A673 (cell line): ENCODE measurements around the gene CRB2. TPM values are rescaled to one million over a fixed set of nuclear protein-coding genes. Genes with fewer than 3 reads are reported as not detected.

Experiments used
- BruUV-seq: library from RNA; stranded (reverse); fragments of 400-500 nt; replicated peaks from 2 replicates; lab custom pipeline; 2021; lab: Mats Ljungman, UMichigan
- CTCF ChIA-PET: fragments of 300-600 bp; sonication (Branson Sonifier 250); formaldehyde crosslinking; loops from one replicate; lab custom pipeline; 2022; ENCODE audit warnings: antibody characterized with exemption; lab: Charles Lee
- POLR2A ChIA-PET: fragments of 300-600 bp; sonication (Branson Sonifier 250); formaldehyde crosslinking; loops from one replicate; lab custom pipeline; 2022; ENCODE audit warnings: antibody characterized with exemption; ENCODE audit not compliant: low non-redundant PET; lab: Charles Lee
- DNase-seq: peaks from one replicate; pipeline ENCODE4 v3.0.0-alpha.2; 2015; ENCODE audit warnings: low spot score
- H3K27ac ChIP-seq: fragments of 200-600 bp; sonication (generic); 2 replicates; pipeline ENCODE4 v1.5.1; 2016; ENCODE audit warnings: mixed run types, low read depth, mild to moderate bottlenecking, mixed read lengths, antibody characterized with exemption, low read length; ENCODE audit not compliant: poor library complexity, severe bottlenecking
- H3K27me3 ChIP-seq: fragments of 200-600 bp; sonication (generic); replicated peaks from 2 replicates; pipeline ENCODE4 v1.6.1; 2017; ENCODE audit warnings: mixed run types, low read depth, mild to moderate bottlenecking, mixed read lengths, antibody characterized with exemption, low read length; ENCODE audit not compliant: insufficient read depth, poor library complexity
- H3K36me3 ChIP-seq: fragments of 200-600 bp; sonication (generic); 2 replicates; pipeline ENCODE4 v1.6.1; 2016; ENCODE audit warnings: mixed run types, mild to moderate bottlenecking, mixed read lengths, antibody characterized with exemption, low read length; ENCODE audit not compliant: insufficient read depth, poor library complexity, severe bottlenecking
- H3K4me1 ChIP-seq: fragments of 200-600 bp; sonication (generic); 2 replicates; pipeline ENCODE4 v1.6.1; 2017; ENCODE audit warnings: mixed run types, mild to moderate bottlenecking, mixed read lengths, antibody characterized with exemption, low read length; ENCODE audit not compliant: insufficient read depth, poor library complexity, severe bottlenecking
- H3K4me3 ChIP-seq: fragments of 200-600 bp; sonication (generic); 2 replicates; pipeline ENCODE4 v1.5.1; 2016; ENCODE audit warnings: low read depth, mixed run types, mild to moderate bottlenecking, mixed read lengths, low read length; ENCODE audit not compliant: poor library complexity, severe bottlenecking
- H3K9me3 ChIP-seq: fragments of 200-600 bp; sonication (generic); 2 replicates; pipeline ENCODE4 v1.6.1; 2016; ENCODE audit warnings: mixed run types, low read depth, mild to moderate bottlenecking, mixed read lengths, antibody characterized with exemption, low read length; ENCODE audit not compliant: poor library complexity, severe bottlenecking
- EZH2 ChIP-seq: fragments of 200-600 bp; sonication (generic); IDR thresholded peaks from 2 replicates; pipeline ENCODE4 v1.6.1; 2017; ENCODE audit warnings: borderline replicate concordance, low read depth, mild to moderate bottlenecking, mixed read lengths, antibody characterized with exemption, low read length; ENCODE audit not compliant: poor library complexity, severe bottlenecking
- intact Hi-C: fragments of 100-400 bp; cut with micrococcal nuclease; formaldehyde crosslinking; loops from one replicate; pipeline ENCODE4 v1.10.0; 2022; ENCODE audit not compliant: unreplicated experiment
- total RNA-seq: library from RNA; stranded (reverse); gene quantifications from 2 replicates; pipeline ENCODE4 v1.2.3, GENCODE V29; 2021
- TF ChIP-seq, protein P1 (sequence below): fragments of 300-800, 200-600 bp; sonication (generic); conservative IDR thresholded peaks from 2 replicates; pipeline ENCODE4 v1.5.1; 2017; ENCODE audit warnings: low read depth, mild to moderate bottlenecking, antibody characterized with exemption, low read length, moderate library complexity, mixed read lengths

CRB2 gene
- total RNA-seq, 1 experiment from 2014 or later, result 0.47 TPM

DNA sequence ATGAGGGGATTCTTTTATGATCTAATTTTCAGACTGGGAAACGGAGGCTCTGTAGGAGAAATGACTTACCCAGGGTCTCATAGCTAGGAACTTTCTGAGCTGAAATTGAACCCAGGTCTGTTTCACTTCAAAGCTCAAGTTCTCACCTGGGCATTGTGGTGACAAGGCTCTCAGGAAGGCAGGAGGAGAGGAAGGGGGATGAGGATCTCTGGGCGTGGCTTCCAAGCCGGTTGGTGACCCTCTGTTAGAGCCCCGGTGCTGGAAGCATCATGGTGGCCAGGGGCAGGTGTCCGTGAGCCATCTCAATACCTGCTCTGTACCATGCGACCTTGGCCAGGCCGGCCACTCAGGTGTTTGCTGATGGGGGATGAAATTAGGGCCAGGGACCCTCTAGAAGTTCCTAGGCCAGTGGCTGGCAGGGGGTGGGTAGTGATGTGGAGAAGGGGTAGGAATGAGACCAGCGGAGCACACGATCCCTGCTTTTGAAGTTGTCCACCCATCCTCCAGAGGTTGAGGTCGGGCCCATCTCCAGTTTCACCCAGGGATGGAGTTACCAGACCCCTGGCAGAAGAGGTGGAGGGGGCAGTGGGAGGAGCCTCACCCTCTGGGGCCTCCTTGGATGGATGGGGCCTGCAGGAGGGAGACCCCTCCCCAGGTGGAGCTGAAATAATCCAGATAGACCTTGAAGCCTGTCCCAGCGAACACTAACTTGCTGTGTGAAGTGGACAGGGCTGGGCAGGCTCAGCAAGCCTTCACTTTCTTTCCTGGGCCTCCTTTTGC is 5.9 kb downstream of the CRB2 start:
- no peaks in the 10 kb centered on the region for H3K36me3 ChIP-seq
- no peak overlapping the region for H3K4me3 ChIP-seq
- intact Hi-C loops, result no loop called here
- no peaks in the 10 kb centered on the region for H3K27me3 ChIP-seq
- H3K4me1 ChIP-seq, result peaks cover 8% of the 10 kb centered on the region
- no peak for DNase-seq
- no peaks in the 10 kb centered on the region for H3K9me3 ChIP-seq
- no TSS peak for BruUV-seq
- CTCF ChIA-PET, result no interaction called here
- no peak overlapping the region for H3K27ac ChIP-seq
- TF ChIP-seq EZH2, result no peak
- POLR2A ChIA-PET, result no interaction called here

DNA sequence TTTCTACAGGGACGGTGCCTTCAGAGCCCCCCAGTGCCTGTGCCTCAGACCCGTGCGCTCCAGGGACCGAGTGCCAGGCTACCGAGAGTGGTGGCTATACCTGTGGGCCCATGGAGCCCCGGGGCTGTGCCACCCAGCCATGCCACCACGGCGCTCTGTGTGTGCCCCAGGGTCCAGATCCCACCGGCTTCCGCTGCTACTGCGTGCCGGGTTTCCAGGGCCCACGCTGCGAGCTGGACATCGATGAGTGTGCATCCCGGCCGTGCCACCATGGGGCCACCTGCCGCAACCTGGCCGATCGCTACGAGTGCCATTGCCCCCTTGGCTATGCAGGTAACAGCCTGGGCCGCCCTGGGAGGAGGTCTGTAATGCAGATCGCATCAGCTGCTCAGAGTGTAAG is 6.9 kb downstream of the CRB2 start:
- no peak for TF ChIP-seq EZH2
- TF ChIP-seq, protein P1, sequence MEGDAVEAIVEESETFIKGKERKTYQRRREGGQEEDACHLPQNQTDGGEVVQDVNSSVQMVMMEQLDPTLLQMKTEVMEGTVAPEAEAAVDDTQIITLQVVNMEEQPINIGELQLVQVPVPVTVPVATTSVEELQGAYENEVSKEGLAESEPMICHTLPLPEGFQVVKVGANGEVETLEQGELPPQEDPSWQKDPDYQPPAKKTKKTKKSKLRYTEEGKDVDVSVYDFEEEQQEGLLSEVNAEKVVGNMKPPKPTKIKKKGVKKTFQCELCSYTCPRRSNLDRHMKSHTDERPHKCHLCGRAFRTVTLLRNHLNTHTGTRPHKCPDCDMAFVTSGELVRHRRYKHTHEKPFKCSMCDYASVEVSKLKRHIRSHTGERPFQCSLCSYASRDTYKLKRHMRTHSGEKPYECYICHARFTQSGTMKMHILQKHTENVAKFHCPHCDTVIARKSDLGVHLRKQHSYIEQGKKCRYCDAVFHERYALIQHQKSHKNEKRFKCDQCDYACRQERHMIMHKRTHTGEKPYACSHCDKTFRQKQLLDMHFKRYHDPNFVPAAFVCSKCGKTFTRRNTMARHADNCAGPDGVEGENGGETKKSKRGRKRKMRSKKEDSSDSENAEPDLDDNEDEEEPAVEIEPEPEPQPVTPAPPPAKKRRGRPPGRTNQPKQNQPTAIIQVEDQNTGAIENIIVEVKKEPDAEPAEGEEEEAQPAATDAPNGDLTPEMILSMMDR, result no peak
- DNase-seq, result no peak
- no TSS peak for BruUV-seq
- no peaks in the 10 kb centered on the region for H3K36me3 ChIP-seq
- no peak overlapping the region for H3K4me3 ChIP-seq
- CTCF ChIA-PET, result no interaction called here
- H3K4me1 ChIP-seq, result peaks cover 8% of the 10 kb centered on the region
- H3K9me3 ChIP-seq, result no peaks in the 10 kb centered on the region
- H3K27me3 ChIP-seq, result no peaks in the 10 kb centered on the region
- no peak overlapping the region for H3K27ac ChIP-seq
- POLR2A ChIA-PET, result no interaction called here
- intact Hi-C loops, result no loop called here

DNA sequence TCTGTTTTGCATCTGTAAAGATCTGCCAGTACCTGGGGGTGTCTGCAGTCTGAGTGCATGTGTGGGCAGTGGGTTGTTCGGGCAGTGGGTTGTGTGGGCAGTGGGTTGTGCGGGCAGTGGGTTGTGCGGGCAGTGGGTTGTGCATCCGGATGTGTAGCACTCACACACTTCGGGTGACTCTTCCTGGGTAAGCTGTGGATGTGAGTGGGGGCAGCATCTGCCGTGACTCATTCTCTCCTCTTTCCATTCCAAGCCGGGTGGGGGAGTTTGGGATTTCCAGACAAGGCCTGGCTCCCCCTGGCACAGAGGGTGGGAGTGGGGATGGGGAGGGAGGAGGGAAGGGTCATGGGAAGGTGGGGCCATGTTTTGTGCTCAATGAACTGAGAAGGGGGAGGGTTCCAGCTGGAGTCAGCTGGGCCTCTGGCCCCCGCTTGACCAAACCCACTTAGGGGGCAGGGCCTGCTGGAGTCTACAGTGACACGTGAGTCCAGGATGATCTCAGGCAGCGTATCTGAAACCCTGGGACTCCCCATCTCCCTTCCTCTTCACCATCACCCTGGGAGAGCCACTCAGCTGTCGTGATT is 8.3 kb downstream of the CRB2 start:
- H3K4me3 ChIP-seq, result no peak overlapping the region
- no TSS peak for BruUV-seq
- no peaks in the 10 kb centered on the region for H3K27me3 ChIP-seq
- DNase-seq, result no peak
- CTCF ChIA-PET, result interaction anchor here (0.6 kb wide), 1 partner anchor 267 kb away, joined by 3 read pairs; no protein-coding TSS in a partner anchor
- no peaks in the 10 kb centered on the region for H3K9me3 ChIP-seq
- H3K27ac ChIP-seq, result no peak overlapping the region
- POLR2A ChIA-PET, result no interaction called here
- intact Hi-C loops, result no loop called here
- H3K4me1 ChIP-seq, result peaks cover 8% of the 10 kb centered on the region
- TF ChIP-seq, protein P1, result no peak
- TF ChIP-seq EZH2, result no peak
- no peaks in the 10 kb centered on the region for H3K36me3 ChIP-seq
